HepG2 (cell line): ENCODE measurements around the gene ZNF524. TPM values are rescaled to one million over a fixed set of nuclear protein-coding genes. Genes with fewer than 3 reads are reported as not detected.

Experiments used
- ARNT2 ChIP-seq: sonication (generic); formaldehyde crosslinking; IDR thresholded peaks from 2 replicates; pipeline ENCODE4 v1.8.0; 2022; ENCODE audit warnings: mild to moderate bottlenecking, low read depth, missing genetic modification reagents, moderate library complexity
- BORCS8-MEF2B ChIP-seq: sonication (generic); formaldehyde crosslinking; IDR thresholded peaks from 2 replicates; pipeline ENCODE4 v1.8.0; 2022; ENCODE audit warnings: mild to moderate bottlenecking, missing genetic modification reagents
- CREM ChIP-seq, 2 experiments: sonication (generic) in 1 of 2; formaldehyde crosslinking in 1 of 2; IDR thresholded peaks; 2 replicates each; pipeline versions ENCODE4 v1.4.0 to v1.6.1; 2016 to 2020; ENCODE audit warnings: antibody characterized with exemption in 1 of 2, mild to moderate bottlenecking in 1 of 2, missing genetic modification reagents in 1 of 2
- MZF1 ChIP-seq: sonication (generic); formaldehyde crosslinking; IDR thresholded peaks from 2 replicates; pipeline ENCODE4 v1.8.1; 2023; ENCODE audit warnings: mild to moderate bottlenecking, missing genetic modification reagents, borderline replicate concordance
- NR2F6 ChIP-seq, 2 experiments: IDR thresholded peaks; 2 replicates each; pipeline ENCODE4 v1.6.1; 2016; ENCODE audit warnings: antibody characterized with exemption in 1 of 2, mild to moderate bottlenecking in 1 of 2
- PHF8 ChIP-seq: sonication (generic); formaldehyde crosslinking; IDR thresholded peaks from 2 replicates; pipeline ENCODE4 v1.5.0; 2020; ENCODE audit warnings: missing genetic modification reagents
- SMAD3 ChIP-seq: sonication (generic); formaldehyde crosslinking; IDR thresholded peaks from 2 replicates; pipeline ENCODE4 v1.4.0; 2020; ENCODE audit warnings: missing genetic modification reagents
- XRCC5 ChIP-seq: fragments of 200-400 bp; formaldehyde crosslinking; optimal IDR thresholded peaks from 2 replicates; pipeline ENCODE3; 2017; ENCODE audit warnings: mild to moderate bottlenecking, low read length
- ZEB1 ChIP-seq: IDR thresholded peaks from 2 replicates; pipeline ENCODE4 v1.6.1; 2012; ENCODE audit warnings: mild to moderate bottlenecking, low read depth, inconsistent platforms; ENCODE audit not compliant: insufficient replicate concordance
- ZNF20 ChIP-seq: sonication (generic); formaldehyde crosslinking; IDR thresholded peaks from 2 replicates; pipeline ENCODE4 v1.4.0; 2020; ENCODE audit warnings: mild to moderate bottlenecking, moderate library complexity, missing genetic modification reagents
- ZNF326 ChIP-seq: sonication (generic); formaldehyde crosslinking; IDR thresholded peaks from 2 replicates; pipeline ENCODE4 v1.4.0; 2020; ENCODE audit warnings: missing genetic modification reagents, borderline replicate concordance
- ZNF34 ChIP-seq: sonication (generic); formaldehyde crosslinking; IDR thresholded peaks from 2 replicates; pipeline ENCODE4 v1.4.0; 2020; ENCODE audit warnings: mild to moderate bottlenecking, missing genetic modification reagents, borderline replicate concordance
- ZNF430 ChIP-seq: sonication (generic); formaldehyde crosslinking; IDR thresholded peaks from 2 replicates; pipeline ENCODE4 v1.9.0; 2021; ENCODE audit warnings: mild to moderate bottlenecking, missing genetic modification reagents
- ZNF564 ChIP-seq: sonication (generic); formaldehyde crosslinking; IDR thresholded peaks from 2 replicates; pipeline ENCODE4 v1.8.1; 2023; ENCODE audit warnings: mild to moderate bottlenecking, missing genetic modification reagents
- ZNF572 ChIP-seq: sonication (generic); formaldehyde crosslinking; IDR thresholded peaks from 2 replicates; pipeline ENCODE4 v1.5.1; 2020; ENCODE audit warnings: mild to moderate bottlenecking, missing genetic modification reagents
- ZSCAN30 ChIP-seq: sonication (generic); formaldehyde crosslinking; IDR thresholded peaks from 2 replicates; pipeline ENCODE4 v1.5.0; 2020; ENCODE audit warnings: mild to moderate bottlenecking, missing genetic modification reagents
- polyA plus RNA-seq, 8 experiments: library from polyadenylated mRNA; depleted of rRNA in 3 of 8; stranded (reverse) in 7 of 8; unstranded in 1 of 8; fragments of >200 nt; fragmentation: Illumina TruSeq in 4 of 8; extraction: Trizol in 4 of 8; gene quantifications; 2 replicates each; pipeline versions ENCODE4 v1.2.1 to v1.2.3, GENCODE V29; 2011 to 2016; ENCODE audit warnings: low read depth in 4 of 8, missing spikeins in 1 of 8, mixed read lengths in 1 of 8; ENCODE audit not compliant: insufficient read depth in 1 of 8
- total RNA-seq, 5 experiments: library from RNA; depleted of rRNA; stranded (reverse); fragments of >200 nt; fragmentation: Illumina TruSeq; extraction: Trizol; gene quantifications; 2 replicates each; pipeline ENCODE4 v1.2.3, GENCODE V29; 2016; ENCODE audit warnings: low read depth in 1 of 5
- TF ChIP-seq, protein P1 (sequence below): sonication (generic); formaldehyde crosslinking; IDR thresholded peaks from 2 replicates; pipeline ENCODE4 v1.4.0; 2020; ENCODE audit warnings: missing genetic modification reagents
- TF ChIP-seq, protein P2 (sequence below), 2 experiments: sonication (generic) in 1 of 2; formaldehyde crosslinking in 1 of 2; IDR thresholded peaks; 2 replicates each; pipeline versions ENCODE4 v1.4.0 to v1.6.1; 2018 to 2020; ENCODE audit warnings: missing genetic modification reagents in 2 of 2, borderline replicate concordance in 1 of 2, low read depth in 1 of 2, mild to moderate bottlenecking in 1 of 2, missing biosample characterization in 1 of 2
- TF ChIP-seq, protein P3 (sequence below): sonication (generic); formaldehyde crosslinking; IDR thresholded peaks from 2 replicates; pipeline ENCODE4 v1.4.0; 2020; ENCODE audit warnings: missing genetic modification reagents
- TF ChIP-seq, protein P4 (sequence below): IDR thresholded peaks from 2 replicates; pipeline ENCODE4 v1.6.1; 2016; ENCODE audit warnings: low read depth, control low read depth

ZNF524 gene
- total and polyA plus RNA-seq, 2 of the 13 experiments (the other 11 are each of a cell fraction or from before 2014, with no cell fraction given), result 3.2 to 4.6 TPM

DNA sequence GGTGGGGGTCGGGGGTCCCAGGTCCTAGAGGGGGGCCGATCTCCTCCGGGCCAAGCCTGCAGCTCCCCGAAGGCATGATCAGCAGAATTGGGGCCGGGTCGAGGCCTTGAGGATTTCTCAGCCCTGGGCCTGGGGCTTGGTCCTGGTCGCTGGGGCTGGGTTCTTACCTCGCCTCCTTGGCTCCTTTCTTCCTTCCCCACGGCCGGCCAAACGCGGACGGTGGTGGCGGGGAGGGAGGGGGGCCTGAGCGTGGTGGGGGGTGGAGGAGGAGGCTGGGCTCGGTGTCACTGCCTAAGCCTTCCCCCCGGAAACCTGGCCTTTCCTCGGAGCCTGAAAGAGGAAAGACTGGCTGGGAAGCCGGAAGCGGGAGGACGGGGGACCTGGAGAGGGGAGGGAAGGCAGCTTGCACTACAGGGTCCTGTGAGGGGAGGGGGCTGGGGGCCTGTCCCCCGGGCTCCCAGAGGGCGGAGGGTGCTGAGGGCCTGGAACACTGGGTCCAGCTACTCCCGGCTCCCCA, 19.4 kb upstream of the ZNF524 start, which contains the start of gene ZNF579 (continued):
- 0 out of 2 replicates have a peak, but pooled peaks have one; percentile 27 for TF ChIP-seq ZSCAN30
- no peak for TF ChIP-seq BORCS8-MEF2B (CRISPR knock-in tag)
- TF ChIP-seq, protein P1, sequence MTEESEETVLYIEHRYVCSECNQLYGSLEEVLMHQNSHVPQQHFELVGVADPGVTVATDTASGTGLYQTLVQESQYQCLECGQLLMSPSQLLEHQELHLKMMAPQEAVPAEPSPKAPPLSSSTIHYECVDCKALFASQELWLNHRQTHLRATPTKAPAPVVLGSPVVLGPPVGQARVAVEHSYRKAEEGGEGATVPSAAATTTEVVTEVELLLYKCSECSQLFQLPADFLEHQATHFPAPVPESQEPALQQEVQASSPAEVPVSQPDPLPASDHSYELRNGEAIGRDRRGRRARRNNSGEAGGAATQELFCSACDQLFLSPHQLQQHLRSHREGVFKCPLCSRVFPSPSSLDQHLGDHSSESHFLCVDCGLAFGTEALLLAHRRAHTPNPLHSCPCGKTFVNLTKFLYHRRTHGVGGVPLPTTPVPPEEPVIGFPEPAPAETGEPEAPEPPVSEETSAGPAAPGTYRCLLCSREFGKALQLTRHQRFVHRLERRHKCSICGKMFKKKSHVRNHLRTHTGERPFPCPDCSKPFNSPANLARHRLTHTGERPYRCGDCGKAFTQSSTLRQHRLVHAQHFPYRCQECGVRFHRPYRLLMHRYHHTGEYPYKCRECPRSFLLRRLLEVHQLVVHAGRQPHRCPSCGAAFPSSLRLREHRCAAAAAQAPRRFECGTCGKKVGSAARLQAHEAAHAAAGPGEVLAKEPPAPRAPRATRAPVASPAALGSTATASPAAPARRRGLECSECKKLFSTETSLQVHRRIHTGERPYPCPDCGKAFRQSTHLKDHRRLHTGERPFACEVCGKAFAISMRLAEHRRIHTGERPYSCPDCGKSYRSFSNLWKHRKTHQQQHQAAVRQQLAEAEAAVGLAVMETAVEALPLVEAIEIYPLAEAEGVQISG (CRISPR knock-in tag), result peak; percentile 88
- TF ChIP-seq ZNF34, result peak; percentile 87; the same call in 1 of the 2 replicates
- peak; percentile 56 for TF ChIP-seq XRCC5
- TF ChIP-seq, protein P2, sequence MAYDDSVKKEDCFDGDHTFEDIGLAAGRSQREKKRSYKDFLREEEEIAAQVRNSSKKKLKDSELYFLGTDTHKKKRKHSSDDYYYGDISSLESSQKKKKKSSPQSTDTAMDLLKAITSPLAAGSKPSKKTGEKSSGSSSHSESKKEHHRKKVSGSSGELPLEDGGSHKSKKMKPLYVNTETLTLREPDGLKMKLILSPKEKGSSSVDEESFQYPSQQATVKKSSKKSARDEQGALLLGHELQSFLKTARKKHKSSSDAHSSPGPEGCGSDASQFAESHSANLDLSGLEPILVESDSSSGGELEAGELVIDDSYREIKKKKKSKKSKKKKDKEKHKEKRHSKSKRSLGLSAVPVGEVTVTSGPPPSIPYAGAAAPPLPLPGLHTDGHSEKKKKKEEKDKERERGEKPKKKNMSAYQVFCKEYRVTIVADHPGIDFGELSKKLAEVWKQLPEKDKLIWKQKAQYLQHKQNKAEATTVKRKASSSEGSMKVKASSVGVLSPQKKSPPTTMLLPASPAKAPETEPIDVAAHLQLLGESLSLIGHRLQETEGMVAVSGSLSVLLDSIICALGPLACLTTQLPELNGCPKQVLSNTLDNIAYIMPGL (CRISPR knock-in tag; IDR thresholded peaks at IDR 0.05; ENCODE audit: borderline replicate concordance in 1 of 2, low read depth in 1 of 2), result peak; percentile 20 to 78; a peak in 2 of 4 replicates
- peak; percentile 70 for TF ChIP-seq ZNF430 (CRISPR knock-in tag)
- TF ChIP-seq, protein P3, sequence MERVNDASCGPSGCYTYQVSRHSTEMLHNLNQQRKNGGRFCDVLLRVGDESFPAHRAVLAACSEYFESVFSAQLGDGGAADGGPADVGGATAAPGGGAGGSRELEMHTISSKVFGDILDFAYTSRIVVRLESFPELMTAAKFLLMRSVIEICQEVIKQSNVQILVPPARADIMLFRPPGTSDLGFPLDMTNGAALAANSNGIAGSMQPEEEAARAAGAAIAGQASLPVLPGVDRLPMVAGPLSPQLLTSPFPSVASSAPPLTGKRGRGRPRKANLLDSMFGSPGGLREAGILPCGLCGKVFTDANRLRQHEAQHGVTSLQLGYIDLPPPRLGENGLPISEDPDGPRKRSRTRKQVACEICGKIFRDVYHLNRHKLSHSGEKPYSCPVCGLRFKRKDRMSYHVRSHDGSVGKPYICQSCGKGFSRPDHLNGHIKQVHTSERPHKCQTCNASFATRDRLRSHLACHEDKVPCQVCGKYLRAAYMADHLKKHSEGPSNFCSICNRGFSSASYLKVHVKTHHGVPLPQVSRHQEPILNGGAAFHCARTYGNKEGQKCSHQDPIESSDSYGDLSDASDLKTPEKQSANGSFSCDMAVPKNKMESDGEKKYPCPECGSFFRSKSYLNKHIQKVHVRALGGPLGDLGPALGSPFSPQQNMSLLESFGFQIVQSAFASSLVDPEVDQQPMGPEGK (CRISPR knock-in tag), result peak; percentile 96
- no peak for TF ChIP-seq NR2F6 (IDR thresholded peaks at IDR 0.05)
- peak; percentile 23; the same call in 1 of the 2 replicates for TF ChIP-seq NR2F6 (CRISPR knock-in tag; IDR thresholded peaks at IDR 0.05)
- TF ChIP-seq ZNF20 (CRISPR knock-in tag), result 0 out of 2 replicates have a peak, but pooled peaks have one; percentile 6
- TF ChIP-seq PHF8 (CRISPR knock-in tag), result peak; percentile 60
- 0 out of 2 replicates have a peak, but pooled peaks have one; percentile 11 for TF ChIP-seq SMAD3
- 0 out of 2 replicates have a peak, but pooled peaks have one; percentile 35 for TF ChIP-seq ZNF564
- TF ChIP-seq ARNT2 (CRISPR knock-in tag), result no peak
- TF ChIP-seq MZF1, result no peak
- peak; percentile 25 for TF ChIP-seq ZEB1
- 0 out of 2 replicates have a peak, but pooled peaks have one; percentile 16 for TF ChIP-seq CREM (IDR thresholded peaks at IDR 0.05)
- TF ChIP-seq CREM (CRISPR knock-in tag; IDR thresholded peaks at IDR 0.05), result no peak
- TF ChIP-seq, protein P4, sequence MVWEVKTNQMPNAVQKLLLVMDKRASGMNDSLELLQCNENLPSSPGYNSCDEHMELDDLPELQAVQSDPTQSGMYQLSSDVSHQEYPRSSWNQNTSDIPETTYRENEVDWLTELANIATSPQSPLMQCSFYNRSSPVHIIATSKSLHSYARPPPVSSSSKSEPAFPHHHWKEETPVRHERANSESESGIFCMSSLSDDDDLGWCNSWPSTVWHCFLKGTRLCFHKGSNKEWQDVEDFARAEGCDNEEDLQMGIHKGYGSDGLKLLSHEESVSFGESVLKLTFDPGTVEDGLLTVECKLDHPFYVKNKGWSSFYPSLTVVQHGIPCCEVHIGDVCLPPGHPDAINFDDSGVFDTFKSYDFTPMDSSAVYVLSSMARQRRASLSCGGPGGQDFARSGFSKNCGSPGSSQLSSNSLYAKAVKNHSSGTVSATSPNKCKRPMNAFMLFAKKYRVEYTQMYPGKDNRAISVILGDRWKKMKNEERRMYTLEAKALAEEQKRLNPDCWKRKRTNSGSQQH, result peak; percentile 90; the same call in 1 of the 2 replicates
- no peak for TF ChIP-seq ZNF572
- no peak for TF ChIP-seq ZNF326 (CRISPR knock-in tag)
